Airway epithelial cell (primary cell): Measurements from ENCODE around the gene SLC38A5. TPM values are rescaled to one million over a fixed set of nuclear protein-coding genes. Genes with fewer than 3 reads are reported as not detected.

Experiments used
- total RNA-seq: library from RNA; depleted of rRNA; stranded (reverse); fragments of >200 nt; gene quantifications from 2 replicates; pipeline ENCODE4 v1.2.3, GENCODE V29; 2015

The SLC38A5 gene
- total RNA-seq = 57.7 and 92.3 TPM in 2 replicates

DNA sequence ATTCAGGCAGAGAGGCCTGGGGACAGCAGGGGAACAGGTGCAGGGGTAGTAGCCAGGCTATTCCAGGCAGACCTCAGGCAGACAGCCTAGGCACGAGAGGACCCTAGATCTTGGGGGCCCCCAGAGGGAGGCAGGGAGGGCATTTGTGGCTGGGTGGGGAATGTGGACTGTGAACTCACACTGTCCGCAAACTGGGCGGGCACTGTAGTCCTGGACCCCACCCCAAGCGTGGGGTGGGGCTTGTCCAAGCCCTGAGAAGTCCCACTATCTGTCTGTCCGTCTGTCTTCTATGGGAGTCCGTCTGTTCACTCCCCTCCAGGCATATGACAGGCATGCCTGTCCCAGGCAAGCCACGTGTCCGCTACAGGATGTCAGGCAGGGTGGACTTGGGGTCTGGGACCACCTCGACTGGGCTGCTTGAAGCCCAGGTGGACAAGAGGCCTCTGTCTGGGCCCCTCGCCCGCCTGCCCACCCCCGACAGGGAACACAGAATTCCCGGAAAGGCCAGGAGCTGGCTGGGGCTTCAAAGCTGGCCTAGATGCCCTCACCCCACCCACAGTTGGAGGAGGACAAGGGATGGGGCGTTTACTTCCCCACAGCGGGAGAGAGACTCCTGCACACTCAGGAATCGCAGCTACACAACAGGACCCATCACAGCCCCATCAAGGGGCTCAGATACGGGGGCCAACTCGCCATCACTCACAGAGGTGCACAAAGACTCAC lies at the start of gene SLC38A5:
Gene SLC38A5, minus strand, starts transcription at position 151 of the 723 bp plus-strand sequence. CDS start 2,336 bp downstream, outside the sequence.

DNA sequence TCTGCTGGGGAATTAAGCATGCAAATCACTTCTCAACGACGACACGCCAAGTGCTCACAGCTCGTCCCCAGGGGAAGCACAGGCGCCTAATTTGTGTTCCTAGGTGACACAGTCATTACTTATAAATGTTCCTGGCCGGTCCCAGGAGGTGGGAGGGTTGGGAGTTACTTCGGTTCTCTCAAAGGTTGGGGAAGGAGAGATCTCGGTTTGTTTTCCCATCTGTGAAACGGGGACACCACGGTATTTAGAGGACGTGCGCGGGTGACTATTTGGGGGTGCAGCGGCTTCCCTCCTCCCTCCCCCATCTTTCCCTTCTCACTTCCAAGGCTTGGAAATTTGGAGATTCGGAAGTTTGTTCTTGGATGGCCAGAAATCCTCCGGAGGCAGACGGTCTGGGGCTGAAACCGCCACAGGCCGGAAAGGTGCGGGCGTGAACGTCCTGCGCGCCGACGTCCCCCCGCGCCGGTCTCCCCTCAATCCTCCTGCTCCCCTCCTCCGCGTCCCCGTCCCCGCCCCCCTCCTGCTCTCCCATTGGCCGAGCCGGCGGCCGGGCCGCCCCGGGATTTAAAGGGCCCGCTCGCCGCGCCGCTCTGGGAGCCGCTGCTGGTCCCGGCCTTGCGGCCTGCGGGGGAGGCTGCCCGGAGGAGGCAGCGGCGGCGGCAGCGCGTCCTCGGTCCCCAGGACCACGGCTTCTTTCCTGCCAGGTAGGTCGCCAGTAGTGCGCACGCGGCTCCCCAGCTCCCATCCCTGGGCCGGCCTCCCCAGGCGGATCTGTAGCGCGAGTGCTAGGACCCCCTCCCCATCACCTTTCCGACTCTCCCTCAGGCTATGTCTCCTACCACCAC lies 38.6 kb upstream of the SLC38A5 start, which contains the start of gene PORCN:
Gene PORCN, plus strand, starts transcription at position 593 of the 845 bp plus-strand sequence. CDS start 829 bp downstream, outside the sequence.

DNA sequence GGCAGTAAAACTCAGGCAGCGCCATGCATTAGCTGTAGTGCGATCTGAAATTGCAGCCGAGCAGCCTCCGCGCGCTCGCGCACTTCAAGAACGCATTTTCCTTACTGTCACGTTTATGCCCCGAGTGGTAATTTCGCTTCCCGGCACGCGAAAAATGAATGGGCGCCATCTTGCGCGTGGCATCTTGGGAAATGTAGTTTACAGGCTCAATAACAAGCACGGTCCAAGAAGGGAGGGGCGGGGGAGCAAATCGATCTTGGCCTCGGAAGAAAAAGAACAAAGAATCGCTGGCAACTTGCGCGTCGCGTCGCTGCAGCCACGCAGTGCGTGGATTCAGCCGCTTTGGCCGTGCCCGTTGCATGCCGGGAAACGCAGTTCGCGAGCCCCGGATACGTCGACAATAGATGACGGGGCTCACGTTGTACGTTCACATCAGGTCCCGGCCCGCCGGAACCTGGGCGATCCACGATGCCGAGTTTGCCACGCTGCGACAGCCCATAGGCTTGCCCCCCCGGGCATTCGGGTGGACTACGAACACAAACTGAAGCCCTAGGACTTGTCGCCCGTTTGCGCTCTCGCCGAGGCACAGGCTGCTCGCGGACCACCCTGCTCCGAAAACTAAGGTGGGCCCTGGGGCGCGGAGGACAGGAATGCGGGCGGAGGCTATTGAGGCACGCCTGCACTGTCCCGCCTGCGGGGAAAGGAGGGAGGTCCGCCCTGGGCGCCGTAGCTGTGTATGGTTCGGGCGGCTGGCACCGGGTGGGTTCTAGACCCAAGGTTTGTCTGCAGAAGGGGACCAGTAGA lies 5.9 kb upstream of the SLC38A5 start, which contains the start of gene FTSJ1:
Gene FTSJ1, plus strand, starts transcription at position 426 of the 804 bp plus-strand sequence. CDS start 1,849 bp downstream, outside the sequence.

DNA sequence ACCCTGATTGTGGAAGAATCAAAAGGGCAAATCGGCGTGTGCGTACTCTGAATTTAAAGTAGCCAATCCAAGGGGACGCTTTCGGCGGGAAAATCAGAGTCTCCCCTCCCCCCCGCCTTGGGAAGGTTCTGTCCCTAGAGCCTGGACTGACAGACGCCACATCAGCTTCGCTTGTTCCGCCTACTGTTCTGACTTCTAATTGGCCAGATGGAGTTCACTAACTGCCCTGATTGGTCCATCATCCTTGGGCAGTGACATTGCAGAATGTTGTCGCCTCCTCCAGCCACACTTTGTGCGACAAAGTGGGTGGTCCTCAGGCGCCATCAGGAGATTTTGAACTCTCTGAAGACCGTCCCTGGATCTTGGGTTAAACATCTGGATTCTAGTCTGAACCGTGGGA lies 58.2 kb downstream of the SLC38A5 start, which contains the start of gene SSX4B:
Gene SSX4B, minus strand, starts transcription at position 101 of the 400 bp plus-strand sequence. CDS start 588 bp downstream, outside the sequence.

Other genes with a start within 250 kb of the SLC38A5 start
- not detected in 2 replicates for gene SSX1, start 214.9 kb downstream of the SLC38A5 start, total RNA-seq
- not detected in 2 replicates for gene SSX3, start 113.6 kb downstream of the SLC38A5 start, total RNA-seq
- gene SSX4, start 86.7 kb downstream of the SLC38A5 start, total RNA-seq = not detected in 2 replicates
- gene SSX4B, start 58.3 kb downstream of the SLC38A5 start, total RNA-seq = not detected in 2 replicates
- gene FTSJ1, start 5.9 kb upstream of the SLC38A5 start, total RNA-seq = 65.0 and 106 TPM in 2 replicates
- gene PORCN, start 38.7 kb upstream of the SLC38A5 start, total RNA-seq = 38.0 and 61.9 TPM in 2 replicates
- 180 and 181 TPM in 2 replicates for gene EBP, start 51.5 kb upstream of the SLC38A5 start, total RNA-seq
- 7.7 and 10.2 TPM in 2 replicates for gene TBC1D25, start 69.5 kb upstream of the SLC38A5 start, total RNA-seq
- 144 and 157 TPM in 2 replicates for gene RBM3, start 104.2 kb upstream of the SLC38A5 start, total RNA-seq
- gene WDR13, start 127.2 kb upstream of the SLC38A5 start, total RNA-seq = 68.0 and 92.2 TPM in 2 replicates
- 0.14 and 0.21 TPM in 2 replicates for gene WAS, start 213.5 kb upstream of the SLC38A5 start, total RNA-seq
- 13.0 and 13.6 TPM in 2 replicates for gene SUV39H1, start 226.5 kb upstream of the SLC38A5 start, total RNA-seq